Measurements from ENCODE around the gene GAS2L1. TPM values are rescaled to one million over a fixed set of nuclear protein-coding genes. Genes with fewer than 3 reads are reported as not detected.

Gene GAS2L1
- total and polyA plus RNA-seq, 2 of the 4 experiments (the other 2 are of a cell fraction): 1.4 to 15.6 TPM

- ChIA-PET CTCF (no interaction called here), POLR2A (ENCODE audit: unreplicated experiment) (no interaction called here)
- Histone ChIP-seq H3K4me1 (ENCODE audit: control insufficient read depth, insufficient read depth, low read length) (peaks cover 6% of the 10 kb centered on the region), H2AK5ac (ENCODE audit: low read depth, low read length) (no peak overlapping the region), H3K36me3 (ENCODE audit: control insufficient read depth, insufficient read depth, low read length) (peaks cover 50% of the 10 kb centered on the region), H3K27me3 (ENCODE audit: control insufficient read depth, insufficient read depth, low read length) (no peaks in the 10 kb centered on the region), H2AK9ac (replicated peaks; ENCODE audit: low read depth, low read length, poor library complexity) (no peak overlapping the region), H3K9me1 (ENCODE audit: insufficient read depth, low read length) (peaks cover 13% of the 10 kb centered on the region), H3K18ac (ENCODE audit: low read depth, low read length) (no peak overlapping the region), H3K14ac (replicated peaks; ENCODE audit: low read depth, low read length) (no peak overlapping the region), H3K4me3 (ENCODE audit: insufficient read depth, low read depth, low read length) (no peak overlapping the region), H3K9ac (ENCODE audit: low read depth, low read length) (no peak overlapping the region), H2BK5ac (ENCODE audit: low read depth, low read length, poor library complexity, severe bottlenecking) (no peak overlapping the region), H3K4ac (ENCODE audit: low read depth, low read length) (no peak overlapping the region), H4K91ac (ENCODE audit: insufficient read depth, low read depth, low read length) (no peak overlapping the region), H3K79me1 (ENCODE audit: low read depth in 1 of 2, low read length in 2 of 2) (peaks cover 9 to 69% of the 10 kb centered on the region in 2 experiments), H2BK120ac (ENCODE audit: low read depth, low read length) (no peak overlapping the region), H3K4me2 (ENCODE audit: low read depth, low read length) (no peak overlapping the region), H4K20me1 (ENCODE audit: insufficient read depth, low read length) (peaks cover 96% of the 10 kb centered on the region), H2AFZ (replicated peaks; ENCODE audit: low read length, poor library complexity) (no peak overlapping the region), H2BK20ac (ENCODE audit: low read depth, low read length) (no peak overlapping the region), H2BK15ac (ENCODE audit: low read depth, low read length) (no peak overlapping the region), H3K9me3 (ENCODE audit: control insufficient read depth, insufficient read depth, low read length) (no peaks in the 10 kb centered on the region), H4K8ac (ENCODE audit: low read depth in 2 of 2, low read length in 2 of 2) (no peak overlapping the region), H3K23ac (ENCODE audit: low read depth, low read length) (0 out of 2 replicates have a peak overlapping the region, but pooled peaks have one; percentile 37), H3K27ac (ENCODE audit: insufficient read depth, low read length) (no peak overlapping the region), H3K56ac (ENCODE audit: extremely low read depth, insufficient read depth, low read length) (no peak overlapping the region), H4K5ac (ENCODE audit: low read depth, low read length) (no peak overlapping the region)
- ATAC-seq (ENCODE audit: low read depth) (no peak), DNase-seq (no peak)
- no peak for TF ChIP-seq CHD1 (IDR thresholded peaks at IDR 0.05; ENCODE audit: low read depth, low read length)
- in situ Hi-C loops (cut with MboI; ENCODE audit: low sequenced_read_pairs) (no loop called here), intact Hi-C loops (cut with micrococcal nuclease) (loop anchor here (2.0 kb wide), 1 partner anchor 14 kb away; no protein-coding TSS in a partner anchor), dilution Hi-C loops (cut with HindIII; ENCODE audit: low sequenced_read_pairs, unreplicated experiment) (no loop called here)
- BruUV-seq (replicated peaks): no TSS peak
- 80% methylated on average over 1 of the region's 3 CpGs; no CpG with 5 or more reads in 1 of the 2 experiments for WGBS, 2 experiments (ENCODE audit: extremely low coverage in 2 of 2, insufficient read length in 1 of 2)
These were observed 31.3 kb upstream of the GAS2L1 start for GRCh38 chr22:29275167-29275566.

Measured in IMR-90 (cell line).